VCaP (cell line): ENCODE results near the gene NAT9.
A peak's percentile ranks its signal among the peaks of the same experiment; 100 is the strongest.

Experiments used
- H3K27ac ChIP-seq: fragments of 450-650 bp; 2 replicates; pipeline ENCODE4 v1.5.1; 2017
- CTCF ChIP-seq: fragments of 450-650 bp; conservative IDR thresholded peaks from 2 replicates; pipeline ENCODE4 v1.5.1; 2017; ENCODE audit warnings: mild to moderate bottlenecking, moderate library complexity

The NAT9 gene

DNA sequence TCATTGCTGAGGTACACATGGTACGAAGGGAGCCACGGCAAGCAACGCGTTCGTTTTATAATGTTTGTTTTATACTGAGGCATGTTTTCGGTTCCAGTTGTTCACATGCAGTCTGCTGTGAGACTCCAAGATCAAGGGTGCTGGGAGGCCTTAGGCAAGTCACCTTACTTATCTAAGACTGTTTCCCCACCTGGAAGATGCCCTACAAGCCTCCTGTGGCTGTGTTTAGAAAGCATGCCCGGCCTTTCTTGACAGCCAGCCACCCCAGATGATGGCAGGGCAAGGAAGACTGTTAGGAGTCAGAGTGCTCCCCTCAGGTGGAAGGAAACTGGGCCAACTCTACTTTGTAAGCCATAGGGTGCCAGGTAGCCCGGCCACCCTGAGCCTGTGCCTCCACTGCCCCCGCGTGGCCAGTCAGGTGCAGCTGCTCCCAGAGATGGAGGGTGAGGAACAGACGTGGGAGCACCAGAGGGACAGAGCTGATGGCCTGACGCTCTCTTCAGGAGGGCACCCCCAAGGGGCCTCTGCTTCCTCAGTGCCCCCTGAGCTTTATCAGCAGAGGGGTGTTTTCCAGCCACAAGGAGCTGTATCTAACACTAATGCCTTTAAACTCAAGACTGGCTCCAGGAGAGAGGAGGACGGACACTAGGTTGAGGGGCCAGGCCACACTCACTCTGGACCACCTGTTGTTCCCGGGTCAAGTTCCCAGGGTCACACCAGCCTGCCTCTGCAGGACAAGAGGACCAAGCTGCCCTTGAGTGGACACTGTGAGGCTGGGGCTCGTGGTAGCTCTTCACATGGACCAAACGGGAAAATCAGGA is 5.4 kb downstream of the NAT9 start:
- H3K27ac ChIP-seq, result peak overlapping the region; percentile 62
- TF ChIP-seq CTCF, result peak; percentile 95

GRCh38 chr17:74769856-74770497 is 6.2 kb downstream of the NAT9 start:
- peak overlapping the region; percentile 62 for H3K27ac ChIP-seq
- no peak for TF ChIP-seq CTCF

DNA sequence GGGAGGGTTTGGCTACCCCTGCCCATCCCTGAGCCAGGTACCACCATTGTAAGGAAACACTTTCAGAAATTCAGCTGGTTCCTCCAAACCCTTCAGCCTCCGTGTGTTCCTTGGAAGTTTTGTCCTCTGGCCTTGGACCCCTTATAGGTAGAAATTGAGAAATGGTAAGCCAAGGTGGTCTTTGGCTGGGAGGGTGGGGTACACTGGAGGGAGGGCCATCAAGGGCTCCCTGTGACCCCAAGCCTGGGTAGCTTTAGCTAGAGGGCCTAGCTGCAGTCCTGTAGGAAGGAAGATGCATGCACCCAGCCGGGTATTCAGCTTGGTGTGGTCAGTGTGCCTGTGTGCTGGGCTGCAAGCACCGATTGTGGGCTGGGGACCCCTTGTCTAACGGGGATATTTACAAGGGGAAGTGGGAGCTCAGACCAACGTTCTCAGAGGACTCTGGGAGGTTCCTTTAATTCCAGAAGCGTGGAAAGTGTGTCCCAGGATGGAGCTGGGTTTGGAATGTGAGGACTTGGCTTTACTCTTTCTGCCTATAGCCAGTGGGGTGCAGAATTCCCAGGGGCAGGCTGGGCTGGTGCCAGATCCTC is 6.8 kb downstream of the NAT9 start:
- no peak for TF ChIP-seq CTCF
- peak overlapping the region; percentile 62 for H3K27ac ChIP-seq

- no peak for TF ChIP-seq CTCF
- peak overlapping the region; percentile 62 for H3K27ac ChIP-seq
Measured at GRCh38 chr17:74768763-74769114, 7.4 kb downstream of the NAT9 start.

GRCh38 chr17:74768069-74768762 is 7.9 kb downstream of the NAT9 start:
- peak overlapping the region; percentile 2; the same call in 1 of the 2 replicates for H3K27ac ChIP-seq
- no peak for TF ChIP-seq CTCF

- TF ChIP-seq CTCF, result no peak
- no peak overlapping the region for H3K27ac ChIP-seq
Measured at GRCh38 chr17:74767111-74767516, 9.0 kb downstream of the NAT9 start.

DNA sequence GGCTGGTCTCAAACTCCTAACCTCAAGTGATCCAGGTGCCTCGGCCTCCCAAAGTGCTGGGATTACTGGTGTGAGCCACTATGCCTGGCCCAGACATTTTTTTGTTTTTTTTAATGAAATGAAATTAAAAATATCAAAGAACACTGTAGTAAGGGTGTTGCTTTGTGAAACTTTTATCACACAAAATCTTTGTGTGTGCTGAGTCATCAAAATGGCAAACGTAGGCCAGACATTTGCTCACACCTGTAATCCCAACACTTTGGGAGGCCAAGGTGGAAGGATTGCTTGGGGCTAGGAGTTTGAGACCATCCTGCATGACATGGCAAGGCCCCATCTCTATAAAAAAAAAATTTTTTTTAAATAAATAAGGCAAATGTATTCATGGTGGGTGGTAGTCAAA is 9.7 kb downstream of the NAT9 start:
- TF ChIP-seq CTCF, result no peak
- H3K27ac ChIP-seq, result no peak overlapping the region
